H9 (cell line): Measurements from ENCODE around the gene FOXO1. TPM values are rescaled to one million over a fixed set of nuclear protein-coding genes. Genes with fewer than 3 reads are reported as not detected.

ENCODE experiments used
- DNase-seq: peaks from one replicate; pipeline ENCODE4 v3.0.0-alpha.2; 2017
- H2AFZ ChIP-seq: one replicate; pipeline ENCODE4 v1.6.1; 2013; ENCODE audit warnings: mild to moderate bottlenecking, low read length, control low read depth, moderate library complexity
- H2AK5ac ChIP-seq: 2 replicates; pipeline ENCODE4 v1.6.1; 2013; ENCODE audit warnings: low read length, control low read depth, mixed read lengths; ENCODE audit not compliant: insufficient read length
- H2BK120ac ChIP-seq: one replicate; pipeline ENCODE4 v1.6.1; 2013; ENCODE audit warnings: low read depth, mild to moderate bottlenecking, low read length, control low read depth, inconsistent platforms; ENCODE audit not compliant: poor library complexity, severe bottlenecking
- H2BK12ac ChIP-seq: 2 replicates; pipeline ENCODE4 v1.6.1; 2013; ENCODE audit warnings: low read length, control low read depth, mixed read lengths, low read depth; ENCODE audit not compliant: insufficient read length
- H2BK15ac ChIP-seq: 2 replicates; pipeline ENCODE4 v1.6.1; 2013; ENCODE audit warnings: low read depth, low read length, control low read depth
- H2BK20ac ChIP-seq: one replicate; pipeline ENCODE4 v1.6.1; 2013; ENCODE audit warnings: low read depth, mild to moderate bottlenecking, low read length, control low read depth, inconsistent platforms; ENCODE audit not compliant: poor library complexity, severe bottlenecking
- H2BK5ac ChIP-seq: 2 replicates; pipeline ENCODE4 v1.6.1; 2013; ENCODE audit warnings: low read length, control low read depth, mixed read lengths; ENCODE audit not compliant: insufficient read length
- H3K14ac ChIP-seq: 2 replicates; pipeline ENCODE4 v1.6.1; 2013; ENCODE audit warnings: low read length, control low read depth; ENCODE audit not compliant: insufficient read depth
- H3K18ac ChIP-seq: 2 replicates; pipeline ENCODE4 v1.6.1; 2013; ENCODE audit warnings: low read depth, mild to moderate bottlenecking, mixed read lengths, low read length, control low read depth; ENCODE audit not compliant: insufficient read length
- H3K23ac ChIP-seq: 2 replicates; pipeline ENCODE4 v1.6.1; 2013; ENCODE audit warnings: low read length, control low read depth, mixed read lengths, low read depth; ENCODE audit not compliant: insufficient read length
- H3K23me2 ChIP-seq: 2 replicates; pipeline ENCODE4 v1.6.1; 2013; ENCODE audit warnings: low read depth, mild to moderate bottlenecking, mixed read lengths, low read length, control low read depth; ENCODE audit not compliant: insufficient read length, poor library complexity, severe bottlenecking
- H3K27ac ChIP-seq: 2 replicates; pipeline ENCODE4 v1.5.1; 2013; ENCODE audit warnings: low read length, control low read depth, mixed read lengths, low read depth; ENCODE audit not compliant: insufficient read length
- H3K27me3 ChIP-seq: 2 replicates; pipeline ENCODE4 v1.6.1; 2013; ENCODE audit warnings: low read length, control low read depth, inconsistent platforms; ENCODE audit not compliant: insufficient read depth
- H3K4ac ChIP-seq: 2 replicates; pipeline ENCODE4 v1.6.1; 2013; ENCODE audit warnings: low read depth, mild to moderate bottlenecking, control low read depth, inconsistent platforms, low read length, moderate library complexity
- H3K4me1 ChIP-seq: 2 replicates; pipeline ENCODE4 v1.6.1; 2013; ENCODE audit warnings: low read length, control low read depth, inconsistent platforms; ENCODE audit not compliant: insufficient read depth
- H3K4me2 ChIP-seq: 2 replicates; pipeline ENCODE4 v1.6.1; 2013; ENCODE audit warnings: low read length, control low read depth, mixed read lengths; ENCODE audit not compliant: insufficient read length, insufficient read depth
- H3K56ac ChIP-seq: 2 replicates; pipeline ENCODE4 v1.6.1; 2013; ENCODE audit warnings: low read depth, mild to moderate bottlenecking, mixed read lengths, low read length, control low read depth; ENCODE audit not compliant: insufficient read length
- H3K79me1 ChIP-seq: 2 replicates; pipeline ENCODE4 v1.6.1; 2013; ENCODE audit warnings: low read depth, mild to moderate bottlenecking, moderate library complexity, low read length, control low read depth, inconsistent platforms; ENCODE audit not compliant: insufficient read depth, poor library complexity, severe bottlenecking
- H3K79me2 ChIP-seq: 2 replicates; pipeline ENCODE4 v1.6.1; 2013; ENCODE audit warnings: low read length, control low read depth, inconsistent platforms; ENCODE audit not compliant: insufficient read depth
- H3K9ac ChIP-seq: 2 replicates; pipeline ENCODE4 v1.6.1; 2013; ENCODE audit warnings: low read length, control low read depth, mixed read lengths; ENCODE audit not compliant: insufficient read length; ENCODE audit errors: extremely low read depth
- H3K9me3 ChIP-seq: one replicate; pipeline ENCODE4 v1.6.1; 2013; ENCODE audit warnings: low read depth, low read length, inconsistent platforms; ENCODE audit not compliant: control insufficient read depth
- H3T11ph ChIP-seq: one replicate; pipeline ENCODE4 v1.6.1; 2013; ENCODE audit warnings: mild to moderate bottlenecking, low read length, control low read depth, inconsistent platforms
- H4K20me1 ChIP-seq: one replicate; pipeline ENCODE4 v1.6.1; 2013; ENCODE audit not compliant: control insufficient read depth, insufficient read length, insufficient read depth
- H4K5ac ChIP-seq: 2 replicates; pipeline ENCODE4 v1.6.1; 2013; ENCODE audit warnings: low read depth, mild to moderate bottlenecking, mixed read lengths, low read length, control low read depth; ENCODE audit not compliant: insufficient read length
- H4K8ac ChIP-seq: replicated peaks from 2 replicates; pipeline ENCODE4 v1.6.1; 2013; ENCODE audit warnings: low read length, control low read depth, mixed read lengths, low read depth; ENCODE audit not compliant: insufficient read length
- H4K91ac ChIP-seq: 2 replicates; pipeline ENCODE4 v1.6.1; 2013; ENCODE audit warnings: low read depth, mild to moderate bottlenecking, moderate library complexity, mixed read lengths, low read length, control low read depth; ENCODE audit not compliant: insufficient read length
- H3K27ac Mint-ChIP-seq, 3 experiments: 2 replicates in 2 of 3; 3 replicates in 1 of 3; pipeline ENCODE4 v1.8.0; 2020 to 2021; ENCODE audit warnings: mixed read lengths in 3 of 3, mild to moderate bottlenecking in 1 of 3, moderate library complexity in 1 of 3
- H3K27me3 Mint-ChIP-seq: 2 replicates; pipeline ENCODE4 v1.8.0; 2021; ENCODE audit warnings: low read depth, mild to moderate bottlenecking, moderate library complexity, mixed read lengths
- H3K36me3 Mint-ChIP-seq, 3 experiments: 2 replicates in 2 of 3; 3 replicates in 1 of 3; pipeline ENCODE4 v1.8.0; 2020 to 2021; ENCODE audit warnings: low read depth in 3 of 3, mixed read lengths in 3 of 3; ENCODE audit not compliant: insufficient read depth in 1 of 3
- H3K4me1 Mint-ChIP-seq, 2 experiments: 2 replicates each; pipeline ENCODE4 v1.8.0; 2020; ENCODE audit warnings: mixed read lengths in 2 of 2
- H3K4me3 Mint-ChIP-seq, 2 experiments: 2 replicates in 1 of 2; 3 replicates in 1 of 2; pipeline ENCODE4 v1.8.0; 2020 to 2021; ENCODE audit warnings: mild to moderate bottlenecking in 2 of 2, mixed read lengths in 2 of 2, moderate library complexity in 1 of 2
- H3K9me3 Mint-ChIP-seq, 2 experiments: 2 replicates in 1 of 2; 3 replicates in 1 of 2; pipeline ENCODE4 v1.8.0; 2020; ENCODE audit warnings: mild to moderate bottlenecking in 2 of 2, mixed read lengths in 2 of 2, moderate library complexity in 1 of 2
- WGBS: extraction: QIAGEN DNeasy Blood & Tissue Kit; methylation state at CpG from one replicate; pipeline ENCODE4 v1.1.7; 2013; ENCODE audit warnings: missing lambda C conversion rate, low lambda C conversion rate, mixed read lengths; ENCODE audit not compliant: insufficient read length; ENCODE audit errors: extremely low coverage; 5-methylcytosine and 5-hydroxymethylcytosine counted together
- total RNA-seq: library from RNA; stranded (reverse); gene quantifications from 2 replicates; pipeline ENCODE4 v1.2.1, GENCODE V29; 2021
- TF ChIP-seq, protein P1 (sequence below): fragments of 200-600 bp; sonication (generic); conservative IDR thresholded peaks from 3 replicates; pipeline ENCODE4 v1.8.0; 2021; ENCODE audit warnings: antibody characterized with exemption, mild to moderate bottlenecking

Gene FOXO1
- total RNA-seq, 1 experiment from 2014 or later = 44.6 TPM

DNA sequence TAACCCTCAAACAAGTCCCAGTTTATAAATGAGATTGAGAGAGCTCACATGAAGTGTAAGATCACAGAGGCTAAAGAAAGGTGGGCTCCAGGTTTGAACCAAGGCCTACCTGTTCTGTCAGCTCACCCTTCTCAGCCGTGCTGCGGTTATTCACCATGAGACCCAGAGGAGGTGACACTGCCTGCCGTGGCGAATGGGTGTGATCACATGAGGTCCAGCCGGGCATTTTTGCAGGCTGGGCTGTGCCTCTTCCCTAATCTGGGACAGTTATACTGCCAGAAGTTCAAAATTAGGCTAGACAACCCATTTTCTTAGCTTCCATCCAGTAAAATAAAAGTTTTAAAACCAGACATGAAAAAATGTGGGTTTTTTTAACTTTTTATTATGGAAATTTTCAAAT, 146.8 kb downstream of the FOXO1 start:
- H2BK5ac ChIP-seq = no peak overlapping the region
- H3K18ac ChIP-seq = no peak overlapping the region
- H3K9me3 ChIP-seq = no peaks in the 10 kb centered on the region
- no peaks in the 10 kb centered on the region for H3K79me2 ChIP-seq
- Mint-ChIP-seq H3K27ac (no peak overlapping the region), H3K9me3 (no peaks in the 10 kb centered on the region), H3K4me1 (peaks cover 2 to 12% of the 10 kb centered on the region in 2 experiments; a peak in 3 of 4 replicates), H3K4me3 (no peak overlapping the region), H3K27me3 (no peaks in the 10 kb centered on the region), H3K36me3 (no peaks in the 10 kb centered on the region)
- no peak for DNase-seq
- H3K23ac ChIP-seq = no peak overlapping the region
- no peak overlapping the region for H3K14ac ChIP-seq
- H3K56ac ChIP-seq = no peak overlapping the region
- no peaks in the 10 kb centered on the region for H3K79me1 ChIP-seq
- H3K4me2 ChIP-seq = no peak overlapping the region
- 0 out of 2 replicates have a peak, but pooled peaks cover 2% of the 10 kb centered on the region for H3K4me1 ChIP-seq
- no peak overlapping the region for H2AFZ ChIP-seq
- H4K20me1 ChIP-seq = no peaks in the 10 kb centered on the region
- H2BK12ac ChIP-seq = no peak overlapping the region
- H2AK5ac ChIP-seq = no peak overlapping the region
- H2BK15ac ChIP-seq = no peak overlapping the region
- no peak overlapping the region for H4K5ac ChIP-seq
- no peak overlapping the region for H4K8ac ChIP-seq
- no peak overlapping the region for H3K27ac ChIP-seq
- no peak overlapping the region for H3K9ac ChIP-seq
- H3K23me2 ChIP-seq = no peaks in the 10 kb centered on the region
- no peaks in the 10 kb centered on the region for H3K27me3 ChIP-seq
- H2BK120ac ChIP-seq = no peak overlapping the region
- no peak overlapping the region for H3T11ph ChIP-seq
- no CpG with 5 or more reads among the region's 5 CpGs for WGBS
- no peak overlapping the region for H2BK20ac ChIP-seq
- no peak overlapping the region for H4K91ac ChIP-seq
- H3K4ac ChIP-seq = no peak overlapping the region
- TF ChIP-seq, protein P1, sequence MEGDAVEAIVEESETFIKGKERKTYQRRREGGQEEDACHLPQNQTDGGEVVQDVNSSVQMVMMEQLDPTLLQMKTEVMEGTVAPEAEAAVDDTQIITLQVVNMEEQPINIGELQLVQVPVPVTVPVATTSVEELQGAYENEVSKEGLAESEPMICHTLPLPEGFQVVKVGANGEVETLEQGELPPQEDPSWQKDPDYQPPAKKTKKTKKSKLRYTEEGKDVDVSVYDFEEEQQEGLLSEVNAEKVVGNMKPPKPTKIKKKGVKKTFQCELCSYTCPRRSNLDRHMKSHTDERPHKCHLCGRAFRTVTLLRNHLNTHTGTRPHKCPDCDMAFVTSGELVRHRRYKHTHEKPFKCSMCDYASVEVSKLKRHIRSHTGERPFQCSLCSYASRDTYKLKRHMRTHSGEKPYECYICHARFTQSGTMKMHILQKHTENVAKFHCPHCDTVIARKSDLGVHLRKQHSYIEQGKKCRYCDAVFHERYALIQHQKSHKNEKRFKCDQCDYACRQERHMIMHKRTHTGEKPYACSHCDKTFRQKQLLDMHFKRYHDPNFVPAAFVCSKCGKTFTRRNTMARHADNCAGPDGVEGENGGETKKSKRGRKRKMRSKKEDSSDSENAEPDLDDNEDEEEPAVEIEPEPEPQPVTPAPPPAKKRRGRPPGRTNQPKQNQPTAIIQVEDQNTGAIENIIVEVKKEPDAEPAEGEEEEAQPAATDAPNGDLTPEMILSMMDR = no peak
